GM12865 (cell line): ENCODE data around the gene PTMA.

Source experiments
- DNase-seq: peaks from one replicate; pipeline ENCODE4 v3.0.0; 2010; ENCODE audit warnings: low read depth
- H3K4me3 ChIP-seq: 2 replicates; pipeline ENCODE4 v1.5.1; 2011; ENCODE audit warnings: mild to moderate bottlenecking, low read depth, low read length, control low read depth
- TF ChIP-seq, protein P1 (sequence below): IDR thresholded peaks from 2 replicates; pipeline ENCODE4 v1.5.1; 2011; ENCODE audit warnings: low read length, control low read depth, low read depth, inconsistent platforms; ENCODE audit not compliant: insufficient read depth; ENCODE audit errors: missing control alignments

The PTMA gene

GRCh38 chr2:231668981-231669380 is 39.3 kb upstream of the PTMA start:
- TF ChIP-seq, protein P1, sequence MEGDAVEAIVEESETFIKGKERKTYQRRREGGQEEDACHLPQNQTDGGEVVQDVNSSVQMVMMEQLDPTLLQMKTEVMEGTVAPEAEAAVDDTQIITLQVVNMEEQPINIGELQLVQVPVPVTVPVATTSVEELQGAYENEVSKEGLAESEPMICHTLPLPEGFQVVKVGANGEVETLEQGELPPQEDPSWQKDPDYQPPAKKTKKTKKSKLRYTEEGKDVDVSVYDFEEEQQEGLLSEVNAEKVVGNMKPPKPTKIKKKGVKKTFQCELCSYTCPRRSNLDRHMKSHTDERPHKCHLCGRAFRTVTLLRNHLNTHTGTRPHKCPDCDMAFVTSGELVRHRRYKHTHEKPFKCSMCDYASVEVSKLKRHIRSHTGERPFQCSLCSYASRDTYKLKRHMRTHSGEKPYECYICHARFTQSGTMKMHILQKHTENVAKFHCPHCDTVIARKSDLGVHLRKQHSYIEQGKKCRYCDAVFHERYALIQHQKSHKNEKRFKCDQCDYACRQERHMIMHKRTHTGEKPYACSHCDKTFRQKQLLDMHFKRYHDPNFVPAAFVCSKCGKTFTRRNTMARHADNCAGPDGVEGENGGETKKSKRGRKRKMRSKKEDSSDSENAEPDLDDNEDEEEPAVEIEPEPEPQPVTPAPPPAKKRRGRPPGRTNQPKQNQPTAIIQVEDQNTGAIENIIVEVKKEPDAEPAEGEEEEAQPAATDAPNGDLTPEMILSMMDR: no peak
- no peak for DNase-seq
- H3K4me3 ChIP-seq: no peak overlapping the region

GRCh38 chr2:231671270-231672050 is 36.9 kb upstream of the PTMA start:
- TF ChIP-seq, protein P1: no peak
- peak overlapping the region; percentile 65 for H3K4me3 ChIP-seq
- DNase-seq: peak; percentile 94

- TF ChIP-seq, protein P1: peak; percentile 54
- peak; percentile 92 for DNase-seq
- H3K4me3 ChIP-seq: peak overlapping the region; percentile 65
Observed at GRCh38 chr2:231672617-231673347, 35.5 kb upstream of the PTMA start.

DNA sequence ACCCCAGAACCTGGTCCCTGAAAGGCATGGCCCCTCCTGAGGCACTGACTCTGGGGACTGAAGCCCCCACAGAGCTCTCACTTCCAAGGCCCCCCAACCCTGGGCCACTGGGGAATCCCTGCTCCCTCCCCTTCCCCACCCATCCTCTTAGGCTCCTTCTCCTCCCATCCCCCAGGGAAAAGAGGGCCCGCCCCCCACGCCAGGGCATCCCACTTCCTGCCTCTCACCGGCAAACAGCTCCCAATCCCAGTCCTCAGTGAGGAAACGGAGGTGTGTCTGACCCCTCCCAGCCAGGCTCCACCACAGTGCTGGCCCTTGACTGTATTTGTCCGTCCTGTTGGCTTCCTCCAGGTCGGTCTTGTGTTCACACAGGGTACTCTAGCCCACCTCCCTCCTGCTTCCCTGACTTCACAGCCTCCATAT is 35.0 kb upstream of the PTMA start:
- peak overlapping the region; percentile 65 for H3K4me3 ChIP-seq
- peak; percentile 29 for DNase-seq
- TF ChIP-seq, protein P1: no peak

GRCh38 chr2:231674587-231675338 is 33.6 kb upstream of the PTMA start:
- peak overlapping the region; percentile 38 for H3K4me3 ChIP-seq
- DNase-seq: peak; percentile 89
- TF ChIP-seq, protein P1: peak; percentile 79

GRCh38 chr2:231676243-231676642 is 32.1 kb upstream of the PTMA start:
- TF ChIP-seq, protein P1: no peak
- no peak overlapping the region for H3K4me3 ChIP-seq
- no peak for DNase-seq
